Measurements from ENCODE around the gene CCDC197. TPM values are rescaled to one million over a fixed set of nuclear protein-coding genes. Genes with fewer than 3 reads are reported as not detected.

CCDC197 gene
- total RNA-seq, 1 donor from 2014 or later: not detected

GRCh38 chr14:93986955-93987354, 10.1 kb upstream of the CCDC197 start:
- Mint-ChIP-seq H3K4me3 (ENCODE audit: low read depth) (no peak overlapping the region), H3K9me3 (ENCODE audit: low read depth) (no peaks in the 10 kb centered on the region), H3K27ac (no peak overlapping the region), H3K36me3 (ENCODE audit: insufficient read depth) (no peaks in the 10 kb centered on the region), H3K4me1 (ENCODE audit: low read depth) (peaks cover 5% of the 10 kb centered on the region), H3K27me3 (peaks cover 17% of the 10 kb centered on the region)
- no peak for DNase-seq (ENCODE audit: low spot score, unreplicated experiment)
- no peak for TF ChIP-seq CTCF (IDR thresholded peaks at IDR 0.05; ENCODE audit: unreplicated experiment)

GRCh38 chr14:93987376-93987775, 9.7 kb upstream of the CCDC197 start:
- Mint-ChIP-seq H3K27me3 (peaks cover 19% of the 10 kb centered on the region), H3K36me3 (ENCODE audit: insufficient read depth) (no peaks in the 10 kb centered on the region)
- TF ChIP-seq CTCF (IDR thresholded peaks at IDR 0.05; ENCODE audit: unreplicated experiment): no peak

GRCh38 chr14:93987815-93988476, 9.2 kb upstream of the CCDC197 start:
- Mint-ChIP-seq H3K4me1 (ENCODE audit: low read depth) (peaks cover 5% of the 10 kb centered on the region), H3K9me3 (ENCODE audit: low read depth) (no peaks in the 10 kb centered on the region), H3K27me3 (peaks cover 19% of the 10 kb centered on the region), H3K4me3 (ENCODE audit: low read depth) (no peak overlapping the region), H3K27ac (no peak overlapping the region), H3K36me3 (ENCODE audit: insufficient read depth) (no peaks in the 10 kb centered on the region)
- DNase-seq (ENCODE audit: low spot score, unreplicated experiment): no peak
- no peak for TF ChIP-seq CTCF (IDR thresholded peaks at IDR 0.05; ENCODE audit: unreplicated experiment)

More at GRCh38 chr14:93987376-93987775, 9.7 kb upstream of the CCDC197 start:
- DNase-seq (ENCODE audit: low spot score, unreplicated experiment): no peak
- H3K4me1 Mint-ChIP-seq (ENCODE audit: low read depth): peaks cover 5% of the 10 kb centered on the region
- no peaks in the 10 kb centered on the region for H3K9me3 Mint-ChIP-seq (ENCODE audit: low read depth)
- no peak overlapping the region for H3K27ac Mint-ChIP-seq
- no peak overlapping the region for H3K4me3 Mint-ChIP-seq (ENCODE audit: low read depth)

- no peaks in the 10 kb centered on the region for H3K36me3 Mint-ChIP-seq (ENCODE audit: insufficient read depth)
- peaks cover 21% of the 10 kb centered on the region for H3K27me3 Mint-ChIP-seq
- no peak for DNase-seq (ENCODE audit: low spot score, unreplicated experiment)
- no peak for TF ChIP-seq CTCF (IDR thresholded peaks at IDR 0.05; ENCODE audit: unreplicated experiment)
- H3K4me1 Mint-ChIP-seq (ENCODE audit: low read depth): peaks cover 5% of the 10 kb centered on the region
- H3K9me3 Mint-ChIP-seq (ENCODE audit: low read depth): no peaks in the 10 kb centered on the region
- H3K4me3 Mint-ChIP-seq (ENCODE audit: low read depth): no peak overlapping the region
- no peak overlapping the region for H3K27ac Mint-ChIP-seq
These were observed 7.2 kb upstream of the CCDC197 start for GRCh38 chr14:93989939-93990338.

GRCh38 chr14:93991212-93991611, 5.9 kb upstream of the CCDC197 start:
- H3K27ac Mint-ChIP-seq: no peak overlapping the region
- no peak for TF ChIP-seq CTCF (IDR thresholded peaks at IDR 0.05; ENCODE audit: unreplicated experiment)
- no peaks in the 10 kb centered on the region for H3K36me3 Mint-ChIP-seq (ENCODE audit: insufficient read depth)
- H3K4me3 Mint-ChIP-seq (ENCODE audit: low read depth): no peak overlapping the region
- peaks cover 5% of the 10 kb centered on the region for H3K4me1 Mint-ChIP-seq (ENCODE audit: low read depth)
- H3K9me3 Mint-ChIP-seq (ENCODE audit: low read depth): no peaks in the 10 kb centered on the region
- peaks cover 28% of the 10 kb centered on the region for H3K27me3 Mint-ChIP-seq
- DNase-seq (ENCODE audit: low spot score, unreplicated experiment): no peak

Measured in progenitor cell of endocrine pancreas (in vitro differentiated cells).